Fibroblast of skin of right quadriceps (primary cell): ENCODE measurements around the gene PDCD1.

ENCODE experiments used
- DNase-seq: peaks from one replicate; pipeline ENCODE4 v3.0.0-alpha.2; 2013

PDCD1 gene

DNA sequence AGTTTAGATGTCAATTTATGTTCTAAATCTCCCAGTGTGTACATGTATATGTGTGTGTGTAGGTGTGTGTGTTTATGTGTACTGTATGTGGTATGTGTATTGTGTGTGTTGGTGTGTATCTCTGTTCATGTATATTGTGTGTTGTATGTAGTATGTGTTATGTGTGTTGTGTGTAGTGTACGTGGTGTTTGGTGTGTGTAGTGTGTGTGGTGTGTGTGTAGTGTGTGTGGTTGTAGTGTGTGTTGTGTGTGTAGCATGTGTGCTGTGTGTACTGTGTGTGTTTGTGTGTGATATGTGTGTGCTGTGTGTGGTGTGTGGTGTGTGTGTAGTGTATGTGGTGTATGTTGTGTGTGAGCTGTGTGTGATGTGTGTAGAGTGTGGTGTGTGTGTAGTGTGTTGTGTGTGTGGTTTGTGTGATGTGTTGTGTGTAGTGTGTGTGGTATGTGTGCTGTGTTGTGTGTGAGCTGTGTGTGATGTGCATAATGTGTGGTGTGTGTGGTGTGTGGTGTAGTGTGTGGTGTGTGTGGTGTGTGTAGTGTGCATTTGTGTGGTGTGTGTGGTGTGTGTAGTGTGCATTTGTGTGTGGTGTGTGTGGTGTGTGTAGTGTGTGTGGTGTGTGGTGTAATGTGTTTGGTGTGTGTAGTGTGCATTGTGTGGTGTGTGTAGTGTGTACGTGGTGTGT, 5.6 kb upstream of the PDCD1 start:
- no peak for DNase-seq

DNA sequence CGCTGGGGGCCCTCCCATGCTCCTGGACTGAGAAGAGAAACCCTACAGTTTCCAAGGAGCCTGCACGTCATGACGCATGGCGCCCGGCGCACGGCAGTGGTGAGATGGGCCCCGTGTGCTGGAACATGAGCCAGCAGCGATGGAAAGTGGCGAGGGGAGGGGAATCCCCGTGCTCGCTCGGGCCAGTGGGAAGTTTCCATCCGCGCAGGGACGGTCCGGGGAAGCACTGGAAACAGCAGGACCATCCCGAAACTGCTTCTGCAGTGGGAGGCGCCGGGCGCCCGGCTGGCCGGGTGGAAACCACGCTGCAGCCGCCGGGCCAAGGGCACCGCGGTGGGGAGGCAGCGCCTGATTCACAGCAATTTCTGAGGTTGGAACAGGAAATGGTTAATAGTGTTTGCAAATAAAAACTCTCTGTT, 4.9 kb upstream of the PDCD1 start:
- DNase-seq, result peak; percentile 28

DNA sequence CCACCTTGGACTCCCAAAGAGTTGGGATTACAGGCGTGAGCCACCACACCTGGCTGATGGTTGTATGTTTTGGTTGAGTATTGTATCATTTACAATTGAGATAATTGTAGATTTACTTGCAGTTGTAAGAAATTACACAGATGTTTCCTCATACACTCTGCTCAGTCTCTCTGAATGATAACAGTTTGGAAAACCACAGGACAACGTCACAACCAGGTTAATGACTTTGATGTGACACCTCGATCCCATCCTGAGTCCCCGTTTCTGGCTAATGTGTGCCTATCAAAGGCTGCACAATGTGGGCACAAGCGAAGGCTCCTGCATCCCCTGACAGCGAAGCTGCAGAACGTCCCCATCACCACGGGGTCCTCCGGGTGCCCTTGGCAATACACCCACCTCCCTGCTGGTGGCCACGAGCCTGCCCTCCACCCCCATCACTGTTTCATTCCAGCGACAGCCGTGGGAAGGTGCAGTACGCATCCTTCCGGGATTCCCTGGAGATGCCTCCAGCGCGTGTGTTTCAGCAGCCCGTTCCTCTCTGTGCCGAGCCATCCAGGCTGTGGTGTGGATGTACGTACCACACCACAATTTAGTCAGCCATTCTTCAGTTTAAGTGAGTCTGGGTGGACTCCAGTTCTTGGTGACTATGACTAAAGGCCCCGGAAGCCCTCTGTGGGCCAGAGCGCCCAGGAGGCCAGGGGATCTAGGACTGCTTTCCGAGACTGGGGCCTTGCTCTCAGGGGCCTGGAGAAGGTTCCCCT, 4.3 kb upstream of the PDCD1 start:
- DNase-seq, result no peak

DNA sequence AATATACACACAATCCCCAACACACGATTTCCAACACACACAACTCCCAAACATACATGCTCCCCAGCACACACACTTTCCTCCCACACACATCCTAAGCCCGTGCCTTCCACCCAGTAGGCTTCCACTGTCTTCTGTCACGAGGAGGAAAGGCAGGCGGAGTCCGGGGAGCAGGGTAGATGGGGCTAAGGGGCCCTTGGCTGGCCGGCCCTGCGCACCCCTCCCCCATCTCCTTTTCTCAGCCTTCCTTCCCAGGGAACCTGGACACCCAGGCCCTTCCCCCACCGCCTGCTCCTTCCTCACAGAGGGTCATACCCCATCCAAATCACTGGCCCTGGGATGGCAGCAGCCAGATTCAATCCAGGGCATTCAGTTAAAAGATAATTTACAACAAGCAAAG, 3.4 kb upstream of the PDCD1 start:
- DNase-seq, result no peak

DNA sequence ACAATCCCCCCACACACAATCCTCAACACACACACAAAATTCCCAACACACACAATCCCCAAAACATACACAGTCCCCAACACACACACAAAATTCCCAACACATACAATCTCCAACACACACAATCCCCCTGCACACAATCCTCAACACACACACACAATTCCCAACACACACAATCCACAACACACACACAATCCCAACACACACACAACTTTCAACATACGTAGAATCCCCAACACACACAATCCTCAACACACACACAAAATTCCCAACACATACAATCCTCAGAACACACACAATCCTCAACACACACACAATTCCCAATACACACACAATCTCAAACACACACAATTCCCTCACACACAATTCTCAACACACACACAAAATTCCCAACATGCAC, 2.6 kb upstream of the PDCD1 start:
- DNase-seq, result no peak

DNA sequence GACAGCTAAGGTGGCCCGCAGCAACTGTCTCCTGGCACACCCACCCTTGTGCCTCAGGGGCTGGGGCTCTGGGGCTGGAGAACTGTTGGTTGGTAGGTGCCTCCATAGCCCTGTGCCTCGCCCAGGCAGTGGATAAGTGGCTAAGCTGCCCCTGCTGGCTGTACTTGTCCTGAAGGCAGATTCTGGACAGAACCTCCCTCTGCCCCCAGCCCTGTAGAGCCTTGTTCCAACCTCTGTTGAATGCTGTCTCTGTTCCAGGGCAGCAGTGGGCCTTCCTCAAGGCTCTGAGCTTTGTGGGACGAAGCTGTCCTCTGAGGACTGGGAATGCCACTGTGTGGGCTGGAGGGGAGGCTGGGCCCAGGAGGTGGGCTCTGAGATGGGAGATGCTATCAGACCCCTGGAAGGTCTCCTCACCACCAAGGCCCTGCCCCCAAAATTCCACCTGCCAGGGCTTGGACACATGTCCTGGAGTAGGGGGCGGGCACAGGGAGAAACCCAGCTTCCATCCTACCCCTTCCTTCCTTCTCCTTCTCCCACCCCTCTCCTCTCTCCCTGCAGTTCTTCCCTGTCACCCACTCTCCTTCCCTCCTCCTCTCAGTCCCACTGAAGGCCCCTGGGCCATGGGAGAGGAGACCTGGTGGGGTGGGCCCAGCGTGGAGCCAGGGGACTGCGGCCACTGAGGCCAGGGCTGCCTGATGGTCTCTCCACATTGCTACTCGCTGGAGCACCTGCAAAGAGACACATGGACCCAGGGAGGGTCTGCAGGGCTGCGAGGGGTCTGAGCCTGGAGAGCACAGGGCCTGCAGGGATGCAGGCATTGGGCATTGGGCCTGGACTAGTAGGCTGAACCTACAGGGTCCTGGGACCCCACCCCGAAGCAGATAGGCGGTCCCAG, 1.7 kb upstream of the PDCD1 start:
- DNase-seq, result no peak

DNA sequence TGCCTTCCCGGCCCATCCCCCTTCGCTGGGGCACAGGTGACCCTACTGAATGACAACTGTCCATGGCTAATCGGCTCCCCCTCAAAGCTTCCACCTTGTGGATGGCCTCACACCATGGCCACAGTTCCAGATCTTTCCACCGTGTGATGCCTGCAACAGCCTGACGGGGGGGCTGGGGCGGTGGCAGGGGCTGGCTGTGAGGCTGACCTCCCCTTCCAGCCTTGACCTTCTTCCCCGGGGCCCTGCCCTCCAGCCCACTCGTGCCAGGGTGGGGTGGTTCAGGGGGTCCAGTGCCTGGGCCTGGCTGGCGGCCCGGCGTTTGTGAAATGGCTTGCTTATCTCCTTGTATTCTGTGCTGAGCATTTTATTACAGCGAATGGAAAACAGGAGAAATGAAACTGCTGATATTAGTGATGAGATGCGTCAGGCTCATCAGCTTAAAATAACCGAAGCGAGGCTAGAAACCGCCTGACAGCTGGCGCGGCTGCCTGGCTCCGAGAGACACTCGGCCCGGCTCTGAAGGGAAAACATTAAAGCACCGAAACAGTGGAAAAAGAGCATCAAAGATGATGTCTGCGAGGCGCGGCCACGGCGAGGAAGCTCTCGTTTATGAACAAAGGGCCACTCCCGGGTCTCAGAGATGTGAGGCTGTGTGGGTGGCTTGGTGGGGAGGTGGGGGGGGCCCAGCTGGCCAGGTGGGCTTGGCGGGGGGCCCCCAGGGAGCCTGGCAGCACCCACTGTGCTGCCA, 916 bp upstream of the PDCD1 start:
- DNase-seq, result no peak

DNA sequence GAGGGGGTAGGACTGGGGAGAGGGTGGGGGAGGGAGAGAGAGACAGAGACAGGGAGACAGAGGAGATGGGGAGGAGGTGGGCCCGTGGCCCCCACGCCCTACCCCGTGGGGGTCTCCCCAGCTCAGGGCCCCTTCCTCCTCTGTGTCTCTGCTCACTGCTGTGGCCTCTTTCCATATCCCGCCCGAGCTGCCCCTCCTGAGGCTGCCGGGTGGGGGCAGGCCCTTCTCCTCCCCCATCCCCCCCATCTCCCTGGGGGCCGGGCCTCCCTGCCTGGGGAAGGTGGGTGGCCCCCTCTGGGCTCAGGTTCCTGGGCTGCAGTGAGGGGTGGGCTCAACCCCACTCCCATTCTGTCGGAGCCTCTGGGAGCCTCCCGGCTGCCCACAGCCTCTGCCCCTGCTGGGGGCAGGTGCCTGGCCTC, 332 bp upstream of the PDCD1 start:
- DNase-seq, result no peak

DNA sequence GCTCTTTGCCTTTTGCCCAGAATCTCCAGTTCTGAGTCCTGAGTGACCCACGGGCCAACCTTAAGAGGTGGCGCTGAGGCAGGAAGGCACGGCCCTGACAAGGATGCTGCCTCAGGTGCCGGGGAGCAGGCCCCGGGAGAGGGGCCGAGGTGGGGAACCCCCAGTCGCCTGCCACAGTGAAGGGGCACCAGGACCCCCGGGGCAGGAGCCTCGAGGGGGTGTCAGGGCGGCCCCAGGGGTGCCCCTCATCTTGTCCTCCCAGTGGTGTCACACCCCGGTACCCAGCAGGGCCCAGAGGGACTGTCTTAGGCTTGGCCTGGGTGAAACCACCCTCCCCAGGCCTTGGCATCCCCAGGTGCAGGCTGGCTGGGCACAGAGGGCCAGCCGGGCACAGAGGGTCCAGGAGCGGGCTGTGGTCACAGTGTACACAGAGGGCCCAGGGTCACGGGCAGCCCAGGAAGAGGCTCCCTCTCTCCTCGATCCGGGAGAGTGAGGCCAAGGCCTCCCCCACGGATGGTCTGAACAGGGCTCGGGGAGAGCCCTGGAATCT, 1.0 kb downstream of the PDCD1 start:
- no peak for DNase-seq

DNA sequence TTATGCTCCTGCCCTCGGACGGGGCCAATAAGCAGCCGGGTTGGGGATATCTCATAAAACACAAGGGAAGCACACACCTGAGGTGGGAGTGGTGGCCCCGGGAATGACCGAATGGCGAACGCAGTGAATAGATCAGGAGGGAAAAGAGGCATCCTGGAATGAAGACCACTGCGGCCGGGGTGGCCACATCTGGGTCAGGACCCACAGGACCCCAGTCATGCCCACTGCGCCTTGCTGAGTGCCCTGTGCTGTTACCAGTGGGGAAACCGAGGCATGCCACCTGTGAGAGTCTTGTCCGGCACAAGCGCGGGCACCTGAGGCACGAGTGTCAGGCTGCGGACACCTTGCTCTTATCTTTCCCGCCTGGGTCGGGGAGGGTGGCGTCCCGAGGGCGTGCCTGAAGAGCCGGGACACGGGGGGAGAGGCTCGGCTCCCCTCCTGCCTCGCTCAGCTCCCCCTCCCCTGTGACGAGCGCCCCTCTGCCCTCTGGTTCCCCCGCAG, 1.6 kb downstream of the PDCD1 start:
- DNase-seq, result no peak

DNA sequence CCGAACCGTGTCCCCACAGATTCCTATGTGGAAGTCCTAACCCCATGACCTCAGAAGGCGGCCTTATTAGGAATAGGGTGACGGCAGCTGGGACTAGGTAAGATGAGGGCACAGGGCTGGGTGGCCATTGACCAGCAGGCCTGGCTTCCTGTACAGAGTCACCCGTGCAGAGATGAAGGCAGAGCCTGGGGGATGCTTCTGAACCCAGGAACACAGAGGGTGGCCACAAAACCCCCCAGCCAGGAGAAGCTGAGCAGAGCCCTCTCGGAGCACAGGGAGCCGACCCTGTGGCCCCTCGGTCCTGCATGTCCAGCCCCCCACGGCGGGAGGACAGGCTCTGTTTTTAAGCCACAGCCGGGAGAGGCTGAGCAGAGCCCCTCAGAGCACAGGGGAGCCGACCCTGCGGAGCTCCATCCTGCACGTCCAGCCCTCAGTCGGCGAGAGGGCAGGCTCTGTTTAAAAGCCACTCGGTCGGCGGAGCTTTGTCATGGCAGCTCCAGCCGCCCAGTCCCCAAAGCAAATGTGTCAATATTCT, 2.7 kb downstream of the PDCD1 start:
- DNase-seq, result no peak

DNA sequence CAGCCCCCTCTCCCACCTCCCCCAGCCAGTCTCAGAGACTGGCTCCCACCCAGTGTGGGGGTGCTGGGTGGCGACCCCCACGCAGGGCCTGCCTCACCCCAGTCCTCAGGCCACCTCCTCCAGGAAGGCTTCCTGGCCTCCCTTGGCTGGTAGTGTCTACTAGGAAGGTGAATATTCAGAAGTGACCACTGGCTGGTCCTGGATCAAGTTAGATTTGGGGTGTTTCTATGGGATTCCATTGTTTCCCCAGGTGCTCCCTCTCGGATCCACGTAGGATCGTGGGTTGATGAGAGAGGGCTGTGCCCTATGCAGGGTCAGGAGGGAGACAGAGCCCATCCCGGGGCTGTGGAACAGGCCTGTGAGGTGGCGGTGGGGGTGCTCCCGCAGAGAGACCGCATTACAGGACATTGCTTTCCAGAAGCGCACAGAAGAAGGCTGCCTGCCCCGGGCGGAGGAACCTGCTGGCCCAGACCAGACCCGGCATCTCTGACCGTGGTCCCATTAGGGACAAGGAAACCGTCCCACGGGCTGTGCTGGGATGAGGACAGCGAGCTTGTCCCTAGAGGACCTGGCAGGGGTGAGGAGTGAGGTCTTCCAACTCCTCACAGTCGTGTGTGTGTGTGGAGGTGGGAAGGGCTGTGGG, 3.3 kb downstream of the PDCD1 start:
- no peak for DNase-seq

DNA sequence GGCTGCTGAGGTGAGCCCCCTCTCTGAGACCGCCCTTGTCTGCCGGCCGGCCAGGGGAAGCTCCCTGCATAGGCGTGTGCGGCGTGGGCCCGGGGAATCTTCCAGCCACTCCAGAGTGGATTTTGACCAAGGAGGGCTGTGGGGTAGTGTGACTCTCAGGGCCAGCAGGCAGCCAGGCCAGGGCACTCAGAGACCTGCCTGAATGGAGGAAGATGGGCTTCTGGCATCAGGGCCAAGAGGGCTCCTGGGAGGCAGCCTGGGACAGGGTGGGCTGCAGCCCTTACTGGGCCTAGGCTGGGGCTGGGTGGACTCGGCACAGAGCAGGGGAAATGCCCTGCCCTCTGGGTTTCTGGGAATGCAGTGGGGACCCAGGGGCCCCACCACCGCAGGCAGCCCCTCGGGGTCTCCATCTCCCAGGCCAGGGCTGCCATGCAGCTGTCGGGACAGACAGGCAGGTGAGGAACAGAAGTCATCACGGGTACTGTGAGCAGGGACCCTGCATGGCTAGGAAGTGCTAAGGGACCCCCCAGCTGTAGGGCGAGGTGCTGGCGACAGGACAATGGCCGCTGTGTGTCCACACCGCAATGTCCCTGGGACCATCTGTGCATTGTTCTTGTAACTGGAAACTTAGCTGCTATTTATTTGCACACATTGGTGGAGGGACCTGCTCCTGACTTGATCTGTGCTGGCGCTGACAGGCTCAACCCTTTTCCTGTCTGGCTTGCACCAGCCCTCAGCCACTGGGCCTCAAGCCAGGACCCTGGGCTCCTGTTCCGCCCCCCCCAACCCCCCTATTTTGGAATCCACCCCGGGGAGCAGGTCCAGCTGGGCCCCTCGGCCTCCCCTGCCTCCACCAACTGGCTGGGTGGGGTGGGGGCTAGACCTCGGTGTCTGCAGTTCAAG, 4.1 kb downstream of the PDCD1 start:
- no peak for DNase-seq

DNA sequence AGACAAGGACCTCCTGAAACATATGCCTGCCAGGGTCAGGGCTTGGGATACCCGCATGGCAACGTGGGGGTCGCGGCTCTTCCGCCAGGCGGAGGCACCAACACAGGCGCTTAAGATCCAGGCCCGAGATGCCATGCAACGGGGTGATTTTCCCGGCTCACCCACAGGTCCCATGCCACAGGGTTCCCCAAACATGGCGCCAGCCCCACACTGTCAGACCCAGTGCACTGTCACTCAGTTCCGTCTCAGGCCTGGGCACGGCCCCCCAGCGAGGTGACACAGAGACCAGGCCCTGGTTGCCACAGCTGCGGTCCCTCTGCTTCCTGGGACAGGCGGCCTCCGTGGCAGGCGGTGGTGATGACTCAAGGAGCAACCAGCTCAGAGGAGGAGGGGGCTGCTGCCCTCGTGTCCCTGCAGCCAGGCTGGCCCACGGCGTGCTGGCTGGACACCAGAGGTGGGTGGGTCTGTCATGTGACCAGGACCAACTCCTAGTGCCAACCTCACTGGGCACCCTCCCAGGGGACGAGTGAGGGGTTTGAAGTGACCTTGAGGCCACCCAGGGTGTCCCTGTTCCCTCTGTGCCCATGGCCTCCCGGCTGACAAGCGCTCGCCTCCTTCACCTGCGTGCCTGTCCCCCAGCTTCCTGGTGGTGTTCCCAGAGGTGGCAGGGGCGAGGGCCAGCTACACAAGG, 4.9 kb downstream of the PDCD1 start:
- no peak for DNase-seq

DNA sequence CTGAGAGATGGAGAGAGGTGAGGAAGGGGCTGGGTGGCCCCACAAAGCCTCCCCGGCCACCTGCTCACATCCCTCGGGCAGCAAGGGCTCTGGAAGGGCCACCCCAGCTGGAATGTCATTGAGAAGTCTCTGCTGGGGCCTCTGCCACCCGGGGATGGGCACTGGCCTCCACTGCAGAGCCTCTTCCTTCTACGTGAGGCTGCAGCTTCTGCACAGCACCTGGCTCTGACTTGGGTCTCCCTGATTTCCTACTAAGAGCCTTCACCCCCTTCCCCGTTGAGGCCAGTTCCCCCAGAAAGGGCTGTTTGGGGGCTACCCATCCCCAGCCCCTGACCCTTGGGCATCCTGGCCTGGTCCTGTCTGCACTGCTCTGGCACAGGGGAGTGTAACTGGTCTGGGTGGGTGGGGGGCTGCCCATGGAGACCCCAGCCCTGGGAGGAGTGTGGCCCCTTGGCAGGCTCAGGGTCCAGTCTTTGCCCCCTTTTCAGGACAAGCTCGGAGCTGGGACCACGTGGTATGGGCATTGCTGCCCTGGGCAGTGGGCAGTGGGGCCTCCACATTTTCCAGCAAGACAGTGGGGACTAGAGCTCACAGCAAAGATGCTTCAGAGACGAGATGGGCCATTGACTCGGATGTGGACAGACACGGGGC, 5.6 kb downstream of the PDCD1 start:
- DNase-seq, result no peak

DNA sequence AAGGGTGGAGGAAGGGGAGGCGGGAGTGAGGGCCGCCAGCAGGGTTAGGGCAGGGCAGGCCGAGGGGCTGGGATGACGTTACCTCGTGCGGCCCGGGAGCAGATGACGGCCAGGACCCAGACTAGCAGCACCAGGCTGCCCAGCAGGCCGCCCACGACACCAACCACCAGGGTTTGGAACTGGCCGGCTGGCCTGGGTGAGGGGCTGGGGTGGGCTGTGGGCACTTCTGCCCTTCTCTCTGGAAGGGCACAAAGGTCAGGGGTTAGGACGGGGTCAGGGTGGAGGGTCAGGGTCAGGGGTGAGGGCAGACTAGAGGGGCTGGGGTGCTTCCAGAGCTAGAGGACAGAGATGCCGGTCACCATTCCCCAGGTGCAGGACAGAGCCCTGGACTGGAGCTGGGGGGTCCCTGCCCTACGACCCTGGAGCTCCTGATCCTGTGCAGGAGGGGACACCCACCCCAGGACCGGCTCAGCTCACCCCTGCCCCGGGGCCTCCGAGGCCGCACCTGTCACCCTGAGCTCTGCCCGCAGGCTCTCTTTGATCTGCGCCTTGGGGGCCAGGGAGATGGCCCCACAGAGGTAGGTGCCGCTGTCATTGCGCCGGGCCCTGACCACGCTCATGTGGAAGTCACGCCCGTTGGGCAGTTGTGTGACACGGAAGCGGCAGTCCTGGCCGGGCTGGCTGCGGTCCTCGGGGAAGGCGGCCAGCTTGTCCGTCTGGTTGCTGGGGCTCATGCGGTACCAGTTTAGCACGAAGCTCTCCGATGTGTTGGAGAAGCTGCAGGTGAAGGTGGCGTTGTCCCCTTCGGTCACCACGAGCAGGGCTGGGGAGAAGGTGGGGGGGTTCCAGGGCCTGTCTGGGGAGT, 6.3 kb downstream of the PDCD1 start:
- DNase-seq, result no peak

DNA sequence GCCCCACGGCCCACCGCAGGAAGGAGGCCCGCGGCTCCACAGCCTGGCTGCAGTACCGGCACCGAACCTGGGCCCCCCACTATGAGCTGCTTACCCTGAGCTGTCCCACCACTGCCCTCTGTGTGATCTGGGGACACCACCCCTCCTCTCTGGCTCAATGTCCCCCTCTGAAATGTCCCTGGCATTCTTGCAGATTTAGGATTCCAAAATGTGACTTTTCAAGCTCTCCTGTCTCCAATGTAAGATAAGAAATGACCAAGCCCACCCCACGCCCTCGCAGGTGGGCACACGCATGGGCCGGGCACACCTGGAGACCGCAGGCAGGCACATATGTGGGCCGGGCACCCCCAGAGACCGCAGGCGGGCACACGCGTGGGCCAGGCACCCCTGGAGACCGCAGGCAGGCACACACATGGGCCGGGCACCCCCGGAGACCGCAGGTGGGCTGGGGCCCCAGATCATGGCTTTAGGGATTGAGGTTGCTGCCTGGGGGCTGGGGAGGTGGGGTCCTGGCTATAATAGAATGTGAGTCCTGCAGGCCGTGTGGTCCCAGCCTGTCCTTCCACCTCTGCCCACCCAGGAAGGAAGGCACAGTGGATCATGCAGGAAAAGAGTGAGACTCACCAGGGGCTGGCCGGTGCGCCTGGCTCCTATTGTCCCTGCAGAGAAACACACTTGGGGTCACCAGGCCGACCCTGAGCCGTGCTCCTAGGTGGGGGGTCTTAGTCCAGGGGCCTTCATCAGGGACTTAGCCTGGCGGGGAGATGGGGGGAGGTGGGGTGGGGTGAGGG, 7.2 kb downstream of the PDCD1 start:
- DNase-seq, result no peak
